AG04449 (cell line): ENCODE measurements around the gene CDK17.

Source experiments
- CTCF ChIA-PET: fragments of 350-600 bp; formaldehyde crosslinking; extraction: SDS; loops from one replicate; lab custom pipeline; 2021; ENCODE audit warnings: antibody characterized with exemption; lab: Yijun Ruan, JAX
- POLR2A ChIA-PET: fragments of 400-600, 350-600 bp; formaldehyde crosslinking; extraction: SDS; loops from one replicate; lab custom pipeline; 2020; ENCODE audit warnings: antibody characterized with exemption, inconsistent platforms; lab: Yijun Ruan, JAX
- DNase-seq: peaks from one replicate; pipeline ENCODE4 v3.0.0-alpha.2; 2010; ENCODE audit warnings: low read depth, low spot score
- H3K4me3 ChIP-seq: 2 replicates; pipeline ENCODE4 v1.5.1; 2011; ENCODE audit warnings: low read depth, mild to moderate bottlenecking, control low read depth, low read length
- CTCF ChIP-seq: IDR thresholded peaks from one replicate; pipeline ENCODE4 v1.5.1; 2011; ENCODE audit warnings: mild to moderate bottlenecking, moderate library complexity, low read length, control low read depth, inconsistent platforms; ENCODE audit not compliant: insufficient read depth; ENCODE audit errors: missing control alignments

Gene CDK17

GRCh38 chr12:96368233-96368632, 32.0 kb downstream of the CDK17 start:
- no peak overlapping the region for H3K4me3 ChIP-seq
- no peak for DNase-seq
- no peak for TF ChIP-seq CTCF
- CTCF ChIA-PET = interaction anchor here (1.1 to 1.8 kb wide), 2 partner anchors 32 to 33 kb away, joined by 3 to 4 read pairs; partner anchors contain the start of gene CDK17
- POLR2A ChIA-PET = no interaction called here

GRCh38 chr12:96366381-96366654, 33.9 kb downstream of the CDK17 start:
- DNase-seq = no peak
- TF ChIP-seq CTCF = no peak
- ChIA-PET POLR2A (interaction anchor here (0.8 kb wide), 1 partner anchor 31 kb away, joined by 3 read pairs; no protein-coding TSS in a partner anchor), CTCF (interaction anchor here (1.3 kb wide), 1 partner anchor 33 kb away, joined by 4 read pairs; no protein-coding TSS in a partner anchor)
- H3K4me3 ChIP-seq = no peak overlapping the region

- ChIA-PET POLR2A (interaction anchor here (0.8 kb wide), 1 partner anchor 31 kb away, joined by 3 read pairs; no protein-coding TSS in a partner anchor), CTCF (interaction anchor here (1.3 kb wide), 1 partner anchor 33 kb away, joined by 4 read pairs; no protein-coding TSS in a partner anchor)
- H3K4me3 ChIP-seq = no peak overlapping the region
- no peak for DNase-seq
- no peak for TF ChIP-seq CTCF
Observed at GRCh38 chr12:96365604-96366380, 34.4 kb downstream of the CDK17 start.

- no peak overlapping the region for H3K4me3 ChIP-seq
- ChIA-PET POLR2A (no interaction called here), CTCF (no interaction called here)
- DNase-seq = no peak
- no peak for TF ChIP-seq CTCF
Observed at GRCh38 chr12:96364092-96364700, 36.0 kb downstream of the CDK17 start.

GRCh38 chr12:96361074-96361473, 39.2 kb downstream of the CDK17 start:
- TF ChIP-seq CTCF = no peak
- no peak overlapping the region for H3K4me3 ChIP-seq
- ChIA-PET POLR2A (no interaction called here), CTCF (no interaction called here)
- no peak for DNase-seq

- H3K4me3 ChIP-seq = no peak overlapping the region
- no peak for TF ChIP-seq CTCF
- CTCF ChIA-PET = interaction anchor here (1.0 to 1.1 kb wide), 2 partner anchors 39 to 145 kb away, joined by 3 read pairs; partner anchors contain the start of gene CDK17
- DNase-seq = no peak
- POLR2A ChIA-PET = no interaction called here
Observed at GRCh38 chr12:96360550-96360949, 39.7 kb downstream of the CDK17 start.
